Stimulated activated naive B cell treated with anti-CD40 and anti-IgM and Interleukin-4, amounts not matched to agents 10 μg/mL and 1 μg/mL and 100 μg/mL, for 72 hours (primary cell): ENCODE measurements around the gene SNRNP40.

Source experiments
- ATAC-seq, 2 donors: fragments of 150-1000 bp; cut with Tn5 transposase; replicated peaks; 2 replicates each; pipeline ENCODE4 v1.10.0; 2021; ENCODE audit warnings: moderate library complexity in 1 of 2
- DNase-seq: peaks from one replicate; pipeline ENCODE4 v3.0.0; 2021
- H3K27ac Mint-ChIP-seq: one replicate; pipeline ENCODE4 v1.8.0; 2022; ENCODE audit warnings: mild to moderate bottlenecking, mixed read lengths
- H3K27me3 Mint-ChIP-seq, 2 donors: one replicate each; pipeline ENCODE4 v1.8.0; 2022; ENCODE audit warnings: mixed read lengths in 2 of 2
- H3K36me3 Mint-ChIP-seq, 2 donors: one replicate each; pipeline ENCODE4 v1.8.0; 2022; ENCODE audit warnings: mixed read lengths in 2 of 2, mild to moderate bottlenecking in 1 of 2
- H3K4me1 Mint-ChIP-seq, 2 donors: one replicate each; pipeline ENCODE4 v1.8.0; 2022; ENCODE audit warnings: mixed read lengths in 2 of 2, mild to moderate bottlenecking in 1 of 2
- H3K4me3 Mint-ChIP-seq, 2 donors: one replicate each; pipeline ENCODE4 v1.8.0; 2022; ENCODE audit warnings: mild to moderate bottlenecking in 2 of 2, mixed read lengths in 2 of 2, moderate library complexity in 1 of 2
- H3K9me3 Mint-ChIP-seq, 2 donors: one replicate each; pipeline ENCODE4 v1.8.0; 2022; ENCODE audit warnings: mixed read lengths in 2 of 2, mild to moderate bottlenecking in 1 of 2

Gene SNRNP40

GRCh38 chr1:31261916-31262315 is 34.7 kb downstream of the SNRNP40 start:
- H3K27me3 Mint-ChIP-seq: no peaks in the 10 kb centered on the region
- H3K4me1 Mint-ChIP-seq: no peaks in the 10 kb centered on the region
- H3K36me3 Mint-ChIP-seq: peaks cover 38 to 57% of the 10 kb centered on the region in 2 donors
- H3K4me3 Mint-ChIP-seq: no peak overlapping the region
- DNase-seq: no peak
- H3K9me3 Mint-ChIP-seq: no peaks in the 10 kb centered on the region
- ATAC-seq: no peak
- no peak overlapping the region for H3K27ac Mint-ChIP-seq

GRCh38 chr1:31259746-31260145 is 36.8 kb downstream of the SNRNP40 start:
- DNase-seq (no peak), ATAC-seq (no peak)
- H3K4me1 Mint-ChIP-seq: no peaks in the 10 kb centered on the region
- H3K4me3 Mint-ChIP-seq: no peak overlapping the region
- H3K9me3 Mint-ChIP-seq: no peaks in the 10 kb centered on the region
- H3K27ac Mint-ChIP-seq: no peak overlapping the region
- H3K36me3 Mint-ChIP-seq: peaks cover 29 to 40% of the 10 kb centered on the region in 2 donors
- H3K27me3 Mint-ChIP-seq: no peaks in the 10 kb centered on the region

DNA sequence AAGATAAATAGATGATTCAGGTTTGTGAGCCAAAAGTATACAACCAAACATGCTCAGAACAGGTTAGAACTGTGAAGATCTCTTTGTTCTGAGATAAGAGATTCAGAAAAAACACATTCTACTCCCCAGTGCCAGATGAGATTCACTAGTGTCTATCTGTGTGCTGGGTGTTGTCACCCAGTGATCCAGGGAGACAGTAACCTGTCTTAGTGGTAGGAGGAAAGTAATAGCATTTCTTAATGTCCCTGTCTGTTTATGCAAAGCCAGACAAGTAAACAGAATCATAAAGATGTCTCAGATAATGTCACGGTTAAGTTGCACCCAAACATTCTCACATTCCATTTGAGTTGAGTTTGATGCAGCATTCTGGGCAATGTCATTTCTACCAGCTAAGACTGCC is 38.0 kb downstream of the SNRNP40 start:
- H3K9me3 Mint-ChIP-seq: no peaks in the 10 kb centered on the region
- H3K27me3 Mint-ChIP-seq: no peaks in the 10 kb centered on the region
- H3K4me1 Mint-ChIP-seq: no peaks in the 10 kb centered on the region
- H3K36me3 Mint-ChIP-seq: peaks cover 26 to 33% of the 10 kb centered on the region in 2 donors
- H3K27ac Mint-ChIP-seq: no peak overlapping the region
- no peak overlapping the region for H3K4me3 Mint-ChIP-seq
- DNase-seq: no peak
- ATAC-seq: no peak

GRCh38 chr1:31257213-31257612 is 39.4 kb downstream of the SNRNP40 start:
- H3K27me3 Mint-ChIP-seq: no peaks in the 10 kb centered on the region
- H3K36me3 Mint-ChIP-seq: peaks cover 24 to 28% of the 10 kb centered on the region in 2 donors
- DNase-seq: no peak
- H3K27ac Mint-ChIP-seq: no peak overlapping the region
- H3K4me3 Mint-ChIP-seq: no peak overlapping the region
- H3K4me1 Mint-ChIP-seq: no peaks in the 10 kb centered on the region
- no peaks in the 10 kb centered on the region for H3K9me3 Mint-ChIP-seq
- ATAC-seq: no peak

DNA sequence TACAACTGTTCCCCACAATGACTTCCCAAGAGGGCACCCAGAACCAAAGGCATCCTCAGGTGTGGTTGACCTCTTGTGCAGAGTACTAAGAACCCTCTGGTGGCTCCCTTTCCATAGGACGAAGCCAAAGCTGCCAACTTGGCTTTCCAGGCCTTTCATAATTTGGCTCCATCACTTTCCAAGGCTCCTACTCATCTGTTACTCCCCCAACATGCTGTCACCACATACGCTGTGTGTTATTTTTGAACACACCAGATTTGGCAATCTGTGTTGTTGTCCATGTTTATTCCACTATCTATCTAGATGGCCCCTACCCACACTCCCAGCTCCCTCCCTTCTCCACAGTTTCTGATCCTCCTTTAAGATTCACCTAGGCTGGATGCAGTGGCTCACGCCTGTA is 46.7 kb downstream of the SNRNP40 start:
- Mint-ChIP-seq H3K4me3 (no peak overlapping the region), H3K4me1 (no peaks in the 10 kb centered on the region), H3K27me3 (no peaks in the 10 kb centered on the region), H3K27ac (no peak overlapping the region), H3K9me3 (no peaks in the 10 kb centered on the region), H3K36me3 (peaks cover 0 to 3% of the 10 kb centered on the region in 2 donors)
- no peak for ATAC-seq
- no peak for DNase-seq

- H3K27ac Mint-ChIP-seq: no peak overlapping the region
- H3K36me3 Mint-ChIP-seq: peaks cover 0 to 3% of the 10 kb centered on the region in 2 donors
- H3K27me3 Mint-ChIP-seq: peaks cover 0 to 10% of the 10 kb centered on the region in 2 donors
- H3K9me3 Mint-ChIP-seq: no peaks in the 10 kb centered on the region
- no peak overlapping the region for H3K4me3 Mint-ChIP-seq
- DNase-seq (no peak), ATAC-seq (no peak)
- H3K4me1 Mint-ChIP-seq: no peaks in the 10 kb centered on the region
Measured at GRCh38 chr1:31248276-31248675, 48.3 kb downstream of the SNRNP40 start.

- Mint-ChIP-seq H3K9me3 (no peaks in the 10 kb centered on the region), H3K36me3 (no peaks in the 10 kb centered on the region), H3K27ac (no peak overlapping the region), H3K27me3 (peaks cover 10 to 27% of the 10 kb centered on the region in 2 donors), H3K4me3 (no peak overlapping the region), H3K4me1 (peaks cover 3 to 7% of the 10 kb centered on the region in 2 donors)
- ATAC-seq (no peak), DNase-seq (no peak)
Measured at GRCh38 chr1:31244326-31244725, 52.3 kb downstream of the SNRNP40 start.

GRCh38 chr1:31243501-31244286 is 52.9 kb downstream of the SNRNP40 start:
- peaks cover 16 to 33% of the 10 kb centered on the region in 2 donors for H3K27me3 Mint-ChIP-seq
- ATAC-seq: no peak
- H3K4me1 Mint-ChIP-seq: peaks cover 10 to 13% of the 10 kb centered on the region in 2 donors
- H3K9me3 Mint-ChIP-seq: no peaks in the 10 kb centered on the region
- DNase-seq: no peak
- H3K27ac Mint-ChIP-seq: no peak overlapping the region
- no peaks in the 10 kb centered on the region for H3K36me3 Mint-ChIP-seq
- no peak overlapping the region for H3K4me3 Mint-ChIP-seq

GRCh38 chr1:31241321-31241720 is 55.3 kb downstream of the SNRNP40 start:
- Mint-ChIP-seq H3K4me3 (no peak overlapping the region), H3K4me1 (peaks cover 12 to 17% of the 10 kb centered on the region in 2 donors), H3K27ac (no peak overlapping the region), H3K27me3 (peaks cover 36 to 54% of the 10 kb centered on the region in 2 donors), H3K36me3 (no peaks in the 10 kb centered on the region), H3K9me3 (no peaks in the 10 kb centered on the region)
- DNase-seq: no peak
- ATAC-seq: no peak

GRCh38 chr1:31239653-31240241 is 56.8 kb downstream of the SNRNP40 start, which contains the start of gene NKAIN1:
Gene NKAIN1 (minus strand): TSS chr1:31239887. CDS start chr1:31239547, 340 bp downstream.
- no peak for DNase-seq
- Mint-ChIP-seq H3K27me3 (peaks cover 50 to 70% of the 10 kb centered on the region in 2 donors), H3K4me3 (peak within 1 kb of the TSS; percentile 81 to 84), H3K27ac (no peak within 1 kb of the TSS), H3K36me3 (no peaks in the 10 kb centered on the region), H3K9me3 (no peaks in the 10 kb centered on the region), H3K4me1 (peaks cover 12 to 17% of the 10 kb centered on the region in 2 donors)
- ATAC-seq: peak; percentile 40 to 59

GRCh38 chr1:31238986-31239613 is 57.5 kb downstream of the SNRNP40 start:
- no peak overlapping the region for H3K27ac Mint-ChIP-seq
- H3K27me3 Mint-ChIP-seq: peaks cover 57 to 74% of the 10 kb centered on the region in 2 donors
- no peaks in the 10 kb centered on the region for H3K9me3 Mint-ChIP-seq
- H3K4me3 Mint-ChIP-seq: peak overlapping the region; percentile 81 to 84
- H3K4me1 Mint-ChIP-seq: peaks cover 12 to 17% of the 10 kb centered on the region in 2 donors
- H3K36me3 Mint-ChIP-seq: no peaks in the 10 kb centered on the region
- DNase-seq: no peak
- peak; percentile 62 to 68 for ATAC-seq

GRCh38 chr1:31238612-31238985 is 58.0 kb downstream of the SNRNP40 start:
- no peak for DNase-seq
- no peaks in the 10 kb centered on the region for H3K9me3 Mint-ChIP-seq
- H3K27ac Mint-ChIP-seq: no peak overlapping the region
- H3K36me3 Mint-ChIP-seq: no peaks in the 10 kb centered on the region
- peaks cover 59 to 75% of the 10 kb centered on the region in 2 donors for H3K27me3 Mint-ChIP-seq
- peak overlapping the region; percentile 81 to 84 for H3K4me3 Mint-ChIP-seq
- no peak for ATAC-seq
- H3K4me1 Mint-ChIP-seq: peaks cover 12 to 17% of the 10 kb centered on the region in 2 donors

DNA sequence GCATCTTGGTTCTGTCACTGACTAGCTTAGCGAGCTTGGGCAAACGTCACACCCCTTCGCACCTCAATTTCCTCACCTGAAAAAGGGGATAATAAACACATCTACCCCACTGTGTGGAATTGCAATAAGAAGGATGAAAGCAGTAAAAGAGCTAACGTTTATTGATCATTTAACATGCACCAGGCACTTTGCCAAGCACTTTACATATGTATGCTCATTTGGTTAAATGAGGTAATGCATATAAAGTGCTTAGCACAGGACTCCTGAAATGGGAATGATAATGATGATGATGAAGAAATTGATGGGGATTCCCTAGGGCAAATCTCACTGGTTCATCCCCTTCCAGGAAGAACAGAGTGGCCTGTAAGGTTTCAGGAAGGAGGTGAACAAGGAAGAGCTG is 61.7 kb downstream of the SNRNP40 start:
- H3K36me3 Mint-ChIP-seq: no peaks in the 10 kb centered on the region
- H3K4me3 Mint-ChIP-seq: no peak overlapping the region
- no peaks in the 10 kb centered on the region for H3K9me3 Mint-ChIP-seq
- no peak for DNase-seq
- peaks cover 56 to 70% of the 10 kb centered on the region in 2 donors for H3K27me3 Mint-ChIP-seq
- peaks cover 8 to 10% of the 10 kb centered on the region in 2 donors for H3K4me1 Mint-ChIP-seq
- ATAC-seq: no peak
- no peak overlapping the region for H3K27ac Mint-ChIP-seq

GRCh38 chr1:31234123-31234708 is 62.4 kb downstream of the SNRNP40 start:
- Mint-ChIP-seq H3K4me1 (peaks cover 7 to 8% of the 10 kb centered on the region in 2 donors), H3K27me3 (peaks cover 55 to 65% of the 10 kb centered on the region in 2 donors), H3K27ac (no peak overlapping the region), H3K36me3 (no peaks in the 10 kb centered on the region), H3K4me3 (no peak overlapping the region), H3K9me3 (no peaks in the 10 kb centered on the region)
- ATAC-seq: no peak
- DNase-seq: no peak
